Breast epithelium (tissue), 3 donors: ENCODE data around the gene NAV2.

Source experiments
- CTCF ChIP-seq, 3 donors: fragments of 450-650 bp; IDR thresholded peaks; one replicate each; pipeline ENCODE4 v1.5.1; 2016 to 2017; ENCODE audit warnings: antibody characterized with exemption in 3 of 3, mild to moderate bottlenecking in 3 of 3, moderate library complexity in 3 of 3
- POLR2A ChIP-seq: fragments of 450-650 bp; IDR thresholded peaks from one replicate; pipeline ENCODE4 v1.6.1; 2016; ENCODE audit warnings: antibody characterized with exemption, mild to moderate bottlenecking, moderate library complexity

DNA sequence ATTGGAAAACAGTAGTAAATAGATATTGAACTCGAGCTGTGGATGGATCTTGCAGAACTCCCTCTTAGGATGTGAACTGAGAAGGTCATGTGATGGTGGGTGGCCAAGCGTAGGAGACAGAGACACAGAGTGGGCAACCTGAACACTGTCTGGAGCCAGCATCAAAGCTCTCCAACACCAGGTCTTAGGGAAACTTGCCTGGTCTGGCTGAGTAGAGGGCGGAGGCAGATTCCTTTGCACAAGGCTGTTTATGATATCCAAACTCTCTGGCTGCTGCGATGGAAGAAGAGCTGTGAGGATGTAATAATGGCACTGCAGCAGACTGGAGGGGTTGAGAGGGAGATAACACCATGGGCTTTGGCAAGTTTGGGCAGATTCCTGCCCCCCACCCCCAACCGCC is 10.1 kb downstream of the NAV2 start:
- TF ChIP-seq POLR2A (no peak), CTCF (IDR thresholded peaks at IDR 0.05) (no peak)
